ENCODE results near the gene BZW2.

The BZW2 gene

DNA sequence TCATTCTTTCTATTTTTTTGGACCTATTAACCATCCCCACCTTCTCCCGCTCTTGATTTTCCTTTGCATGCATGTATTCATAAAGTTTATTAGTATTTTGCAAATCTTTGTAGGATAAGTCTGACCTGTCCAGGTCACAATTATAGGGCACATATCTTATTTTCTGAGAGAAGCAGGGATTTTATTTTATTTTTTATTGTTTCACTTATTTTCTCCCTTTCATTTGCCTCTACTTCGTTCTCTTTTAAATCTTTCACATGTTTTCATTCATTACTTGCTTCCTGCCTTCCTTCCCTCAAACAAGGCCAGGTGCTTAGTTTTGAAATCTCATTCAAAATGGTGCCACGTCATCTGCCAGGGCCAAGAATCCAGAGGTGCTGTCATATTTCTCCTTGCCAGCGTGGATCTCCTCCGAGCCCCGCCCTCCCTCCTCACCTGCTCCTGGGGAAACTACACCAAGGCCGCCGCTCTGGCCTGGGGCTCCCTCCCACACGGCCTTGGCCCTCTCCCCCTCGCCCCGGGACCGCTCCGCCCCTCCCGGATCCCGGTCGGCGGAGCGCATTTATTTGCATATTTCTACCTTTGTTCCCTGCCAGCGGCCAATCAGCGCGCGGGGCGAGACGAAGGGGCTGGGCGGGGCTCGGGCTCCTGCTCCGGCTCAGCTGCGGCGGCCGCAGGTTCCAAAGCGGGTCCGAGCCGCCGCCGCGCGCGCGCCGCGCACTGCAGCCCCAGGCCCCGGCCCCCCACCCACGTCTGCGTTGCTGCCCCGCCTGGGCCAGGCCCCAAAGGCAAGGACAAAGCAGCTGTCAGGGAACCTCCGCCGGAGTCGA, 107.3 kb downstream of the BZW2 start, which contains the start of gene TSPAN13:
Gene TSPAN13 (plus strand): TSS at position 654 of the 830 bp plus-strand sequence. CDS start 213 bp downstream, outside the sequence.
- peak; percentile 33 for DNase-seq (ENCODE audit: low spot score)

DNA sequence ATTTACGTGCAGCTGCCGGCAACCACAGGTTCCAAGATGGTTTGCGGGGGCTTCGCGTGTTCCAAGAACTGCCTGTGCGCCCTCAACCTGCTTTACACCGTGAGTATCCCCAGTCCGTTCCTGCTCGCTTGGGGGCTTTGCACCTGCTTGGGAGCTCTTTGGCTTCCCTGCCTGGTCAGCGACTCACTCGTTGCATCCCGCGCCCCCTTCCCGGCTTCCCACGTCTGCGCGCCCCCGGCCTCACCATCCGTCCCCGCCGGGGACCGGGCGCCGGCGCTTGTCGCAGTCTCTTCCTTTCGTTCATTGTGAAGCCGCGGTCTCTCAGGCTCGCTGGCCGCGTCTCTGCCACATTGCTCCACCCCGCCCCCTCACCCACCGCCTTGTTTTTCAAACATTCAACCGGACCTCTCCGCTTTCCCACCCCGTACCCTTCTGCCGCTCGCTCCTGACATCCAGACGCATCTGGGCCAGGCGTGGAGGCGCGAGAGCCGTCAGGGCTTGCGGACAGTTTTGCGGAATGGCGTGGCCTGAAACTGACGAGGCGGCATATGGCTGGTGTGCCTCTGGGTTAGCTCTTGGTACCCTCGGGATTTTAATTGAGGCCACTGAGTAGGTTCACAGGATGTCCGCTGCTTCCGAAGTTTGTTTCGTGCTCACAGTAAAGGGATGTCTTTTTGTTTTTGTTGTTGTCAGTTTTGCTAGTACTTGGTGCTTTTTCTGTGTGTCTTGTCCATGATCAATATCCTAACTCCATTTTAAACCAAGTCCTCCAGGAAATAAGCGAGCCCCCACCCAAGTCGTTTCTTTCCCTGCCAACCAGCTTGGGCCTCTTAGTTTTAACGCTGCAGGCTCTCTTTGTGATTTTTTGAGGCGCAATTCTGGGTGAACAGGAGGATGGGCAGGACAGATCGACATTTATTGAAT, 108.2 kb downstream of the BZW2 start:
- DNase-seq (ENCODE audit: low spot score) = no peak

GRCh38 chr7:16754856-16755317, 108.9 kb downstream of the BZW2 start:
- no peak for DNase-seq (ENCODE audit: low spot score)

- DNase-seq (ENCODE audit: low spot score) = no peak
Observed at GRCh38 chr7:16755397-16755796, 109.4 kb downstream of the BZW2 start.
